ENCODE data around the gene LMX1A. TPM values are rescaled to one million over a fixed set of nuclear protein-coding genes. Genes with fewer than 3 reads are reported as not detected.

Gene LMX1A
- total and polyA plus RNA-seq, 2 of the 13 experiments (the other 11 are each of a cell fraction or from before 2014, with no cell fraction given) = 0.07 TPM; not detected in 1

DNA sequence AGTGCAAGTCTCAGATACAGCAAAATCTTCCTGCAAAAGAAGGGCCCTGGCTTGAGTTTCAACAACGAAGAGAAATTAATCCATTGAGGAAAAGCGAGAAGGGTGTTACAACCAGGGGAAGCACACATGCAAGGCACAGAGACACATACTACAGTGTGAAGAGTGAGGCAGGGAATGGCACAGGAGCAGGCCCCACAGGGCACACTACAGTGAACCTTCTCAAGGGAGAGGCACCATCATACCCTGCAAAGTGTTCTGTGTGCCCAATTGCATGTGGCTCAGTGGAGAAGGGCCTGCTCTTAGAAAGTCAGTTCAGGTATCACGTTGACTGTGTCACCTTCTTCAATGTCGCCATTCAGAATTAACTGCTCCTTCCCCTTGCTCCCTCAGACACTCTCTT is 60.3 kb downstream of the LMX1A start:
- BruUV-seq (replicated peaks) = no TSS peak
- no peaks in the 10 kb centered on the region for H3K9me3 ChIP-seq (ENCODE audit: low read length)
- no peaks in the 10 kb centered on the region for H4K20me1 ChIP-seq (ENCODE audit: insufficient read depth, low read length)
- no peak for ATAC-seq
- in situ Hi-C loops (cut with HindIII; ENCODE audit: extremely low pct_ligation_motif_present, low pct_unique_long_range_greater_than_20kb) = no loop called here
- ChIA-PET POLR2A (no interaction called here), CTCF (ENCODE audit: low intra/inter-chr PET ratio, low total read pairs) (no interaction called here)
- intact Hi-C loops (cut with micrococcal nuclease; ENCODE audit: unreplicated experiment) = no loop called here
- H2AFZ ChIP-seq (ENCODE audit: low read length) = no peak overlapping the region
- H3K4me2 ChIP-seq (ENCODE audit: low read depth, low read length) = no peak overlapping the region
- WGBS (ENCODE audit: low lambda C conversion rate) = 24% methylated on average over 4 of the region's 4 CpGs
- H3K4me1 ChIP-seq (ENCODE audit: insufficient read depth, low read length) = no peaks in the 10 kb centered on the region
- H3K79me2 ChIP-seq (ENCODE audit: insufficient read depth, low read length) = no peaks in the 10 kb centered on the region
- no peaks in the 10 kb centered on the region for H3K36me3 ChIP-seq (replicated peaks in 1 of 2; ENCODE audit: control insufficient read depth in 1 of 2, insufficient read depth in 2 of 2, low read length in 2 of 2)
- H3K27ac ChIP-seq (ENCODE audit: extremely low read length, insufficient read depth, low read length) = no peak overlapping the region
- no peak overlapping the region for H3K4me3 ChIP-seq (replicated peaks in 1 of 3; ENCODE audit: insufficient read depth in 1 of 3, low read depth in 2 of 3, low read length in 3 of 3)
- peaks cover 0 to 1% of the 10 kb centered on the region in 2 experiments; a peak in 2 of 5 replicates for H3K27me3 ChIP-seq (ENCODE audit: control insufficient read depth in 1 of 2, insufficient read depth in 2 of 2, low read length in 2 of 2)
- FAIRE-seq = no peak
- no peak for DNase-seq (ENCODE audit: low spot score)
- no peak overlapping the region for H3K9ac ChIP-seq (ENCODE audit: insufficient read depth, low read depth, low read length)
- TF ChIP-seq, protein P1, sequence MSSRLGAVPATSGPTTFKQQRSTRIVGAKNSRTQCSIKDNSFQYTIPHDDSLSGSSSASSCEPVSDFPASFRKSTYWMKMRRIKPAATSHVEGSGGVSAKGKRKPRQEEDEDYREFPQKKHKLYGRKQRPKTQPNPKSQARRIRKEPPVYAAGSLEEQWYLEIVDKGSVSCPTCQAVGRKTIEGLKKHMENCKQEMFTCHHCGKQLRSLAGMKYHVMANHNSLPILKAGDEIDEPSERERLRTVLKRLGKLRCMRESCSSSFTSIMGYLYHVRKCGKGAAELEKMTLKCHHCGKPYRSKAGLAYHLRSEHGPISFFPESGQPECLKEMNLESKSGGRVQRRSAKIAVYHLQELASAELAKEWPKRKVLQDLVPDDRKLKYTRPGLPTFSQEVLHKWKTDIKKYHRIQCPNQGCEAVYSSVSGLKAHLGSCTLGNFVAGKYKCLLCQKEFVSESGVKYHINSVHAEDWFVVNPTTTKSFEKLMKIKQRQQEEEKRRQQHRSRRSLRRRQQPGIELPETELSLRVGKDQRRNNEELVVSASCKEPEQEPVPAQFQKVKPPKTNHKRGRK (CRISPR knock-in tag; IDR thresholded peaks at IDR 0.05) = no peak
- TF ChIP-seq FOXO1 (CRISPR knock-in tag; IDR thresholded peaks at IDR 0.05) (no peak), KDM2A (CRISPR knock-in tag; IDR thresholded peaks at IDR 0.05; ENCODE audit: borderline replicate concordance, low read depth) (no peak), CBX1 (IDR thresholded peaks at IDR 0.05; ENCODE audit: low read depth) (no peak), ZNF720 (CRISPR knock-in tag; IDR thresholded peaks at IDR 0.05) (no peak), POLR2AphosphoS5 (IDR thresholded peaks at IDR 0.05; ENCODE audit: low read depth, low read length) (no peak), IKZF1 (IDR thresholded peaks at IDR 0.05) (no peak), ISL2 (CRISPR knock-in tag; IDR thresholded peaks at IDR 0.05) (no peak), ZSCAN20 (CRISPR knock-in tag; IDR thresholded peaks at IDR 0.05; ENCODE audit: borderline replicate concordance) (no peak)
- TF ChIP-seq, protein P2, sequence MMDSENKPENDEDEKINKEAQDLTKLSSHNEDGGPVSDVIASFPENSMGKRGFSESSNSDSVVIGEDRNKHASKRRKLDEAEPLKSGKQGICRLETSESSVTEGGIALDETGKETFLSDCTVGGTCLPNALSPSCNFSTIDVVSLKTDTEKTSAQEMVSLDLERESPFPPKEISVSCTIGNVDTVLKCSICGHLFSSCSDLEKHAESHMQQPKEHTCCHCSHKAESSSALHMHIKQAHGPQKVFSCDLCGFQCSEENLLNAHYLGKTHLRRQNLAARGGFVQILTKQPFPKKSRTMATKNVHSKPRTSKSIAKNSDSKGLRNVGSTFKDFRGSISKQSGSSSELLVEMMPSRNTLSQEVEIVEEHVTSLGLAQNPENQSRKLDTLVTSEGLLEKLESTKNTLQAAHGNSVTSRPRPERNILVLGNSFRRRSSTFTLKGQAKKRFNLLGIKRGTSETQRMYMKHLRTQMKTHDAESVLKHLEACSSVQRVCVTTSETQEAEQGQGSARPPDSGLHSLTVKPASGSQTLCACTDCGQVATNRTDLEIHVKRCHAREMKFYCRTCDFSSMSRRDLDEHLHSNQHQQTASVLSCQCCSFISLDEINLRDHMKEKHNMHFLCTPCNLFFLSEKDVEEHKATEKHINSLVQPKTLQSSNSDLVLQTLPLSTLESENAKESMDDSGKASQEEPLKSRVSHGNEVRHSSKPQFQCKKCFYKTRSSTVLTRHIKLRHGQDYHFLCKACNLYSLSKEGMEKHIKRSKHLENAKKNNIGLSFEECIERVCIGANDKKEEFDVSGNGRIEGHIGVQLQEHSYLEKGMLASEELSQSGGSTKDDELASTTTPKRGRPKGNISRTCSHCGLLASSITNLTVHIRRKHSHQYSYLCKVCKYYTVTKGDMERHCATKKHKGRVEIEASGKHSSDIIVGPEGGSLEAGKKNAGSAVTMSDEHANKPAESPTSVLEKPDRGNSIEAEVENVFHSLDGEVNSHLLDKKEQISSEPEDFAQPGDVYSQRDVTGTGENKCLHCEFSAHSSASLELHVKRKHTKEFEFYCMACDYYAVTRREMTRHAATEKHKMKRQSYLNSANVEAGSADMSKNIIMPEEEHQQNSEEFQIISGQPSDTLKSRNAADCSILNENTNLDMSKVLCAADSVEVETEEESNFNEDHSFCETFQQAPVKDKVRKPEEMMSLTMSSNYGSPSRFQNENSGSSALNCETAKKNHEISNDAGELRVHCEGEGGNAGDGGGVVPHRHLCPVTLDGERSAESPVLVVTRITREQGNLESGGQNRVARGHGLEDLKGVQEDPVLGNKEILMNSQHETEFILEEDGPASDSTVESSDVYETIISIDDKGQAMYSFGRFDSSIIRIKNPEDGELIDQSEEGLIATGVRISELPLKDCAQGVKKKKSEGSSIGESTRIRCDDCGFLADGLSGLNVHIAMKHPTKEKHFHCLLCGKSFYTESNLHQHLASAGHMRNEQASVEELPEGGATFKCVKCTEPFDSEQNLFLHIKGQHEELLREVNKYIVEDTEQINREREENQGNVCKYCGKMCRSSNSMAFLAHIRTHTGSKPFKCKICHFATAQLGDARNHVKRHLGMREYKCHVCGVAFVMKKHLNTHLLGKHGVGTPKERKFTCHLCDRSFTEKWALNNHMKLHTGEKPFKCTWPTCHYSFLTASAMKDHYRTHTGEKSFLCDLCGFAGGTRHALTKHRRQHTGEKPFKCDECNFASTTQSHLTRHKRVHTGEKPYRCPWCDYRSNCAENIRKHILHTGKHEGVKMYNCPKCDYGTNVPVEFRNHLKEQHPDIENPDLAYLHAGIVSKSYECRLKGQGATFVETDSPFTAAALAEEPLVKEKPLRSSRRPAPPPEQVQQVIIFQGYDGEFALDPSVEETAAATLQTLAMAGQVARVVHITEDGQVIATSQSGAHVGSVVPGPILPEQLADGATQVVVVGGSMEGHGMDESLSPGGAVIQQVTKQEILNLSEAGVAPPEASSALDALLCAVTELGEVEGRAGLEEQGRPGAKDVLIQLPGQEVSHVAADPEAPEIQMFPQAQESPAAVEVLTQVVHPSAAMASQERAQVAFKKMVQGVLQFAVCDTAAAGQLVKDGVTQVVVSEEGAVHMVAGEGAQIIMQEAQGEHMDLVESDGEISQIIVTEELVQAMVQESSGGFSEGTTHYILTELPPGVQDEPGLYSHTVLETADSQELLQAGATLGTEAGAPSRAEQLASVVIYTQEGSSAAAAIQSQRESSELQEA (CRISPR knock-in tag; IDR thresholded peaks at IDR 0.05; ENCODE audit: not compliant biosample characterization) = no peak
- TF ChIP-seq, protein P3, sequence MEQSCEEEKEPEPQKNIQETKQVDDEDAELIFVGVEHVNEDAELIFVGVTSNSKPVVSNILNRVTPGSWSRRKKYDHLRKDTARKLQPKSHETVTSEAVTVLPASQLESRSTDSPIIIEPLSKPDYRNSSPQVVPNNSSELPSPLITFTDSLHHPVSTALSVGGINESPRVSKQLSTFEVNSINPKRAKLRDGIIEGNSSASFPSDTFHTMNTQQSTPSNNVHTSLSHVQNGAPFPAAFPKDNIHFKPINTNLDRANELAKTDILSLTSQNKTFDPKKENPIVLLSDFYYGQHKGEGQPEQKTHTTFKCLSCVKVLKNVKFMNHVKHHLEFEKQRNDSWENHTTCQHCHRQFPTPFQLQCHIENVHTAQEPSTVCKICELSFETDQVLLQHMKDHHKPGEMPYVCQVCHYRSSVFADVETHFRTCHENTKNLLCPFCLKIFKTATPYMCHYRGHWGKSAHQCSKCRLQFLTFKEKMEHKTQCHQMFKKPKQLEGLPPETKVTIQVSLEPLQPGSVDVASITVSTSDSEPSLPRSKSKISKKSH (CRISPR knock-in tag; IDR thresholded peaks at IDR 0.05; ENCODE audit: borderline replicate concordance) = no peak
- TF ChIP-seq, protein P4, sequence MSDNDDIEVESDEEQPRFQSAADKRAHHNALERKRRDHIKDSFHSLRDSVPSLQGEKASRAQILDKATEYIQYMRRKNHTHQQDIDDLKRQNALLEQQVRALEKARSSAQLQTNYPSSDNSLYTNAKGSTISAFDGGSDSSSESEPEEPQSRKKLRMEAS (IDR thresholded peaks at IDR 0.05) = no peak
- TF ChIP-seq, protein P5, sequence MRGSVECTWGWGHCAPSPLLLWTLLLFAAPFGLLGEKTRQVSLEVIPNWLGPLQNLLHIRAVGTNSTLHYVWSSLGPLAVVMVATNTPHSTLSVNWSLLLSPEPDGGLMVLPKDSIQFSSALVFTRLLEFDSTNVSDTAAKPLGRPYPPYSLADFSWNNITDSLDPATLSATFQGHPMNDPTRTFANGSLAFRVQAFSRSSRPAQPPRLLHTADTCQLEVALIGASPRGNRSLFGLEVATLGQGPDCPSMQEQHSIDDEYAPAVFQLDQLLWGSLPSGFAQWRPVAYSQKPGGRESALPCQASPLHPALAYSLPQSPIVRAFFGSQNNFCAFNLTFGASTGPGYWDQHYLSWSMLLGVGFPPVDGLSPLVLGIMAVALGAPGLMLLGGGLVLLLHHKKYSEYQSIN (CRISPR knock-in tag; IDR thresholded peaks at IDR 0.05; ENCODE audit: borderline replicate concordance) = no peak
